Non-pigmented ciliary epithelial cell (primary cell): ENCODE results near the gene PPIP5K2.

ENCODE experiments used
- DNase-seq: peaks from one replicate; pipeline ENCODE4 v3.0.0-alpha.2; 2010; ENCODE audit warnings: low read depth

Gene PPIP5K2

GRCh38 chr5:103247118-103247517 is 127.0 kb downstream of the PPIP5K2 start:
- no peak for DNase-seq

- no peak for DNase-seq
Measured at GRCh38 chr5:103249068-103249467, 129.0 kb downstream of the PPIP5K2 start.

GRCh38 chr5:103254921-103255320 is 134.8 kb downstream of the PPIP5K2 start:
- DNase-seq: no peak

- DNase-seq: no peak
Measured at GRCh38 chr5:103255691-103256090, 135.6 kb downstream of the PPIP5K2 start.

GRCh38 chr5:103256178-103256577 is 136.1 kb downstream of the PPIP5K2 start:
- DNase-seq: no peak

- DNase-seq: peak; percentile 86
Measured at GRCh38 chr5:103258368-103258956, 138.4 kb downstream of the PPIP5K2 start, which contains the start of gene MACIR. TSS of gene MACIR (plus strand) at chr5:103258763. CDS start at chr5:103275920, 17,157 bp downstream.

- DNase-seq: no peak
Measured at GRCh38 chr5:103258957-103259704, 139.0 kb downstream of the PPIP5K2 start.

- no peak for DNase-seq
Measured at GRCh38 chr5:103259705-103260355, 139.7 kb downstream of the PPIP5K2 start.

GRCh38 chr5:103260951-103261350 is 140.8 kb downstream of the PPIP5K2 start:
- DNase-seq: no peak
